Measurements from ENCODE around the gene DSCAML1. TPM values are rescaled to one million over a fixed set of nuclear protein-coding genes. Genes with fewer than 3 reads are reported as not detected.

The DSCAML1 gene
- total RNA-seq, 2 experiments from 2014 or later: 0.13 to 0.29 TPM

DNA sequence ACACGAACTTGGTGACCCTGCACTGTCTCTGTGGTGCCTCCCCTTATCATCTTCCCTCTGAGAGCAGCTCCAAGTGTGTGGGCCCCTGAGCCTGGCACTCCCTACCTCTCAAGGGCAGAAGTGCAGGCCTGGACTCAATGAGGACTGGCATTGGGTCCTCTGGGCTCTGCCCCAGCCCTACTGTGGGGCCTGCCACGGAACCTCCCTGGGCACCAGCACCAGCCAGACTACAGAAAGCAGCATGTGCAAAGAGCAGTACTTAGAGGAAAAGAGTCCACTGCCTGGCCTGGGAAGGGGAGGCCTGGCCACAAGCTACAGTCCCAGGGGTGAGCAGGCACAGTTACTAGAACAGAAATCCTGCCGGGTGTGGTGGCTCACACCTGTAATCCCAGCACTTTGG is 222.5 kb downstream of the DSCAML1 start:
- no peaks in the 10 kb centered on the region for H3K4me1 Mint-ChIP-seq (ENCODE audit: low read depth)
- intact Hi-C loops (cut with micrococcal nuclease): no loop called here
- H3K36me3 Mint-ChIP-seq (ENCODE audit: low read depth): no peaks in the 10 kb centered on the region
- ATAC-seq (no peak), DNase-seq (no peak)
- H3K9me3 Mint-ChIP-seq: no peaks in the 10 kb centered on the region
- CTCF ChIA-PET: no interaction called here
- H3K27ac Mint-ChIP-seq: no peak overlapping the region
- H3K4me3 Mint-ChIP-seq: no peak overlapping the region
- TF ChIP-seq CTCF (IDR thresholded peaks at IDR 0.05): no peak
- POLR2A ChIA-PET: no interaction called here
- H3K27me3 Mint-ChIP-seq: no peaks in the 10 kb centered on the region

GRCh38 chr11:117573326-117573725 is 223.7 kb downstream of the DSCAML1 start:
- no peaks in the 10 kb centered on the region for H3K4me1 Mint-ChIP-seq (ENCODE audit: low read depth)
- H3K9me3 Mint-ChIP-seq: no peaks in the 10 kb centered on the region
- intact Hi-C loops (cut with micrococcal nuclease): no loop called here
- CTCF ChIA-PET: no interaction called here
- DNase-seq: no peak
- no peak overlapping the region for H3K4me3 Mint-ChIP-seq
- no peak overlapping the region for H3K27ac Mint-ChIP-seq
- no peak for TF ChIP-seq CTCF (IDR thresholded peaks at IDR 0.05)
- no peaks in the 10 kb centered on the region for H3K36me3 Mint-ChIP-seq (ENCODE audit: low read depth)
- ATAC-seq: no peak
- POLR2A ChIA-PET: no interaction called here
- H3K27me3 Mint-ChIP-seq: no peaks in the 10 kb centered on the region

GRCh38 chr11:117572671-117573070 is 224.3 kb downstream of the DSCAML1 start:
- ChIA-PET POLR2A (no interaction called here), CTCF (no interaction called here)
- intact Hi-C loops (cut with micrococcal nuclease): no loop called here
- DNase-seq (no peak), ATAC-seq (no peak)
- Mint-ChIP-seq H3K4me1 (ENCODE audit: low read depth) (no peaks in the 10 kb centered on the region), H3K9me3 (no peaks in the 10 kb centered on the region), H3K27ac (no peak overlapping the region), H3K36me3 (ENCODE audit: low read depth) (no peaks in the 10 kb centered on the region), H3K4me3 (no peak overlapping the region), H3K27me3 (no peaks in the 10 kb centered on the region)
- TF ChIP-seq CTCF (IDR thresholded peaks at IDR 0.05): no peak

DNA sequence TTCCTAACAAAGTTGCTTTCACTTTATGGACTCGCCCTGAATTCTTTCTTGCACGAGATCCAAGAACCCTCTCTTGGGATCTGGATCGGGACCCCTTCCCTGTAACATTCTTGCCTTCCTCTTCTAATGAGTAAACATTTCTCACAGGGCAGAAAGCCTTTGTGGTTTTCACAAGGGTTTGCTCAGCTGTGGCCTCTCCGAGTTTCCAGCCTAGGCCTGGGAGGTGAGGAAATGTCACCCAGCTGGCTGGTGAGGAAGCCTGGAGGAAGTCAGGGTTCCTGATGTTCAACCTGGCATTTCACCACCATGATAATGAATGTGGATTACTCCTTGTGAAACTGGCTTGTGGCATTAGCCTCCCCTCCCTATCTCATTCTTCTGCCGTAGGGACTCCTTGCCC is 224.9 kb downstream of the DSCAML1 start:
- Mint-ChIP-seq H3K9me3 (no peaks in the 10 kb centered on the region), H3K36me3 (ENCODE audit: low read depth) (no peaks in the 10 kb centered on the region), H3K4me1 (ENCODE audit: low read depth) (no peaks in the 10 kb centered on the region), H3K4me3 (no peak overlapping the region), H3K27ac (no peak overlapping the region), H3K27me3 (no peaks in the 10 kb centered on the region)
- DNase-seq: no peak
- no peak for ATAC-seq
- TF ChIP-seq CTCF (IDR thresholded peaks at IDR 0.05): no peak
- POLR2A ChIA-PET: no interaction called here
- intact Hi-C loops (cut with micrococcal nuclease): no loop called here
- CTCF ChIA-PET: no interaction called here

DNA sequence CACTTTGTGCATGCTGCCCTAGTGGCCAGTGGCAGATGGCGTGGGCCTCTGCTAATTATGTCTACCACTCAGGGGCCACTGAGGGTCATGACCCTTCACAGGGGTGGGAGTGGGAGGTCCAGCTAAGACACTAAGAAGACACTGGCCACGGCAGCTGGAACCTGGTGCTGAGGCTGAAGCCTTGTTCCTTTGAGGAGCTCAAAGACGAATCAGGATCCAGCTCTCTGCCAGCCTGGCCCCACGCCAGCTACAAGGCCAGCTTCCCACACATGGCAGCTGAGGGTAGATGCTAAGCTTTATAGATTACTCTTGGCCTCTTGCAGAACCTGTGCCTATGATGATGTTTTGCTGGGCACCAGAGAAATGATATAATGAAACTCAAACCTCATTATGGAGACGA is 226.3 kb downstream of the DSCAML1 start:
- ChIA-PET CTCF (interaction anchor here (1.3 kb wide), 1 partner anchor 9 kb away, joined by 3 read pairs; no protein-coding TSS in a partner anchor), POLR2A (no interaction called here)
- Mint-ChIP-seq H3K27ac (no peak overlapping the region), H3K36me3 (ENCODE audit: low read depth) (no peaks in the 10 kb centered on the region), H3K4me1 (ENCODE audit: low read depth) (no peaks in the 10 kb centered on the region), H3K4me3 (no peak overlapping the region), H3K27me3 (no peaks in the 10 kb centered on the region), H3K9me3 (no peaks in the 10 kb centered on the region)
- intact Hi-C loops (cut with micrococcal nuclease): no loop called here
- DNase-seq: no peak
- no peak for TF ChIP-seq CTCF (IDR thresholded peaks at IDR 0.05)
- no peak for ATAC-seq
